GM19025 (cell line): ENCODE results near the gene IL7R.

Experiments
- ATAC-seq: cut with Tn5 transposase; IDR thresholded peaks from one replicate; pipeline ENCODE4 v1.9.1; 2021; ENCODE audit warnings: mild to moderate bottlenecking, low read depth, moderate library complexity; ENCODE audit not compliant: unreplicated experiment

The IL7R gene, protein sequence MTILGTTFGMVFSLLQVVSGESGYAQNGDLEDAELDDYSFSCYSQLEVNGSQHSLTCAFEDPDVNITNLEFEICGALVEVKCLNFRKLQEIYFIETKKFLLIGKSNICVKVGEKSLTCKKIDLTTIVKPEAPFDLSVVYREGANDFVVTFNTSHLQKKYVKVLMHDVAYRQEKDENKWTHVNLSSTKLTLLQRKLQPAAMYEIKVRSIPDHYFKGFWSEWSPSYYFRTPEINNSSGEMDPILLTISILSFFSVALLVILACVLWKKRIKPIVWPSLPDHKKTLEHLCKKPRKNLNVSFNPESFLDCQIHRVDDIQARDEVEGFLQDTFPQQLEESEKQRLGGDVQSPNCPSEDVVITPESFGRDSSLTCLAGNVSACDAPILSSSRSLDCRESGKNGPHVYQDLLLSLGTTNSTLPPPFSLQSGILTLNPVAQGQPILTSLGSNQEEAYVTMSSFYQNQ

DNA sequence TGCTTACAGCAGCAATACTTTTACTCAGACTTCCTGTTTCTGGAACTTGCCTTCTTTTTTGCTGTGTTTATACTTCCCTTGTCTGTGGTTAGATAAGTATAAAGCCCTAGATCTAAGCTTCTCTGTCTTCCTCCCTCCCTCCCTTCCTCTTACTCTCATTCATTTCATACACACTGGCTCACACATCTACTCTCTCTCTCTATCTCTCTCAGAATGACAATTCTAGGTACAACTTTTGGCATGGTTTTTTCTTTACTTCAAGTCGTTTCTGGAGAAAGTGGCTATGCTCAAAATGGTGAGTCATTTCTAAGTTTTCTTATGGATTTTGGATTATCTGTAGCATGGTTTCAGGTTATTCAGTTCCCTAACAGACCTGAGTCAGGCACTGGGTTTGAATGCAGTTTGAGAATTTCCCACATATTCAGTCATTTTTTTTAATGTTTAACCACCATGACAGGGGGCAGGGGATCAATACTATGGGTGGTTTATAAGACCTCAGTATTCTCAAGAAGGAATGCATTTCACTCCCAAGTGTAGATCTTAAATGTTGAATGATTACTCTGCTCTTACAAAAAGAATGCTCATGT lies at the start of gene IL7R:
IL7R (plus strand) TSS at position 127 of the 587 bp plus-strand sequence; CDS start at position 214, 87 bp downstream.
- no peak for ATAC-seq

DNA sequence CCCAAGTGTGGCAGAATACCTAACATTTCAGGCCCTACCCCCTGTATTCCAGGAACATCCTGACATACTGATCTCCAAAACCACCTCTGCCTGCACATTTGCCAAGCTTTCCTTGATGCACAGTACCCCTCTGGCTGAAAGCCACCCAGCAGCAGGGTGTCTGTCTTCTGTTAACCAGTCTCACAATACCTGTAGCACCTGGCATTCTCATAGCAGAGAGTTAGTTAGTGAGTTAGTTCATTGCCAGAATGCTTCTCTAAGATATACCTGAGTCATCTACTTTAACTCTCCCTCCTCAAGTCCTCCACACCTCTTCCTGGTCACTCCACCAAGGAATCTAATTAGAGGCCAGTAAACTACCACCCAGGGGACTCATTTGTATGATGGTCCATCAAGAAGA lies 46.1 kb upstream of the IL7R start:
- ATAC-seq: no peak

DNA sequence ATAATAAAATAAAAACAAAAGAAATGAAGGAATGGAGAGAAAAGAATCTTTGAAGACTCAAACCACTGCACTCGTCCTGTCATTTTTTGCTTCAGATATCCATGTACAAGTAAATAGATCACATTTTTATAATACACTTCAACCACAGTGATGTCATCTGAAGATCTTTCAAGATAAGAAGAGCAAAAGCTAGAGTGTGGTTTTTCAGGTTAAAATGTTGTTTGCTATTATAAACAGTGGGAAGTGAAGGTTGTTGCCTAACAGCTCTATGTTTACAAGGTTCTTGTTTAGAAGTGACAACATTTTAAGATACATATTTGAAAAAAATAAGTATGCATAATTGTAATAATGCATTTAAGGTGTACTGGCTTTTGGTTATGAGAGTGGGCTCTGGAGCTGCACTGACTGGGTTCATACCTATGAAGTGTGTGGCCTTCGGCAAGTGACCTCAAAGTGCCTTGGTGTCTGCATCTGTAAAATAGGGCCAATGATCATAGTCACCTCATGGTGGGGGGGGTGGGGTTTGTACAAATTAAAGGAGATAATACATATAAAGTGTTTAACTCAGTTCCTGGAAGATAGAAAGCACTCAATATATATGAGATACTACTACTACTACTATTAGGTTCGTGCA lies 45.5 kb upstream of the IL7R start:
- no peak for ATAC-seq

DNA sequence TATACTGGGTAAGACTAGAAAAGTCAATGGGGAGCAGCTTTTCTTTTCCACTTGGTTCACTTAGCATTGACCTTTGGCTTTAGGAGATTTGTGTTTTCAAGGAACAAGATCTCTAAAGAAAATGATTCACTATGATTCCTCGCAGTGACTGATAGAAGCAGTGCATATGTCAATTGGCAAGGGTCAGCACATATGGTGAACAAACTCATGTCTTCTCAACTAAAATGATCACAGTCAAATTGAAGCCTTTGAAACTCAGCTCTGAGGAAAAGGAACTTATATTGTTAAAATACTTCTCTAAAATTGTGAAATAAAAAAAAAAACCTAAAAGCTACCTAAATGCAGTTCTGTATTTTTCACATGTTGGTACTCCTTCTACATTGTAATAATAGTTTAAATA lies 43.2 kb upstream of the IL7R start:
- ATAC-seq: no peak

DNA sequence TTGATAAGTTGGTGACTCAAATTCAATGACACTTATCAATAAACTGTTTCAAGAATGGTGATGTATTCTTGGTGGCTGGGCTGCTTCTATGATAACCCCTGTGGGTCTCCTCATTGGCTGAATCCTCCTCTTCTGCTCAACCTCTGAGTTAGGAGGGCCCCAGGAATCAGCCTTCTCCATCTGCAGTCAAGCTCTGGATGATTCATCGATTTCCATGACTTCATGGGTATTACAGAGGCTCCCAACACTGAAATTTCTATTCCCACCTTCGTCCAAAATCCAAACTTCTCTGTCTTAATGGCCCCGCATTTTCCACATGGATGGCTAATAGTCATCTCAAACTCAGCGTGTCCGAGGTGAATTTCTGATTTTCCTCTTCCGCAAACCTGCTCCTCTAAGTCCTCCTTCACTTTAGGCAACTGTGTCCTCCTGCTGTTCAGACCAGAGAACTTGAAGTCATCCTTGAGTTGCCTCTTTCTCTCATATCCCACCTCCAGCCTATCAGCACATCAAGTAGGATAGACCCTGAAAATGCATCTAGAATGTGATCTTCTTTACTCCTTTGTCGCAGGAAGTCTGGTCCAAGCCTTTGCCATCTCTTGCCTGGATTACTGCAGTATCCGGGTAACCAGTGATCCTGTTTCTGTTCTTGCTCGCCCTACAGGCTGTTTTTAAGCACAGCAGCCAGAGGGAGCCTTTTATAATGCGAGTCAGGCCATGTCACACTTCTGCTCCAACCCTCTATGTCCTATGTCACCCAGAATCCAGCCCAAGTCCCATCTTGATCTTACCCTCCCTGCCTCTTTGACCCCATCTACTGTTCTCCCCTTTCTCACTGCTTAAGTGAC lies 41.4 kb upstream of the IL7R start:
- ATAC-seq: no peak

DNA sequence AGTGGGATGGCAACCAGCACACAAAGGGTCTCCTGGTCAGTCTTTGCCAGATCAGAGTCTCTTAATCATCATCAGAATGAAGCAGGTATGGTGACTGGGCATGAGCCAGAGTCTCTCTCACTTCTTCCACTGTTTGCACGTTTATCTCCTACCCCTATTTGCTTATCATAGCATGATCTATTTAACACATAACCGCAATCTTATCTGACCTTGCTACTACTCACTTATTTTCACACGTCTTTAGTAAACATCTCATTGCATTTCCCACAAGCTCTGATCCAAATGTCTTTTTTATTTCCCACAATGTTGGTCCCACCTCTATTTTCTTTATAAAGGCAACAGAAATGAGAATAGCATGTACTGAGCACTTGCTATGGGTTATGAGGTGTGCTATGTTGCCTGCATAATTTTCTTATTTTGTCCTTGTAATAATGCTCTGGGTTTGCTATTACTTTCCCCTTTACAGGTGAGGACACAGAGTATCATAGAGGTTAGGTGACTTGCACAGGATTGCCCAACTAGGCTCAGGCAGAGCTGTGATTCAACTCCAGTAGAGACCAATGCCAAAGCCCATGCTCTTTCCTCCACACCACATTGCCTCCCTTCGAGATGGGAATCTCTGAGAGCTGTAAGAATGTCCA lies 39.7 kb upstream of the IL7R start:
- no peak for ATAC-seq

DNA sequence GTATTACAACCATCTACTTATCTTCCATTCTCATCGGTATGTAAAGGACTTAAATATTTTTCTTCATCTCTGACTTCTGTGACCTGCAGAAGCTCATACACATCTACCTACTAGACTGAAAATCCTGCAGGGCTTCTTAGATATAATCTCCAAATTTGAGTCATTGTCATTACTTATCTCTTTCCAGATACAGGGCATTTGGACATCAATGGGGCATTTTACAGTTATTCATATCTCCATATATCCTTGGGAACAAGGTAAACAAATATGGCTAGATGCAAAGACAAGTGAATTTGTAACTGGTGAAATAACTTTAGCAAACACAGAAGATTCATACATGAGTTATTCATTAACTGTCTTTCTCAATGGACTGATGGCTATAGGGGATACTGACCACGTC lies 37.7 kb upstream of the IL7R start:
- no peak for ATAC-seq

DNA sequence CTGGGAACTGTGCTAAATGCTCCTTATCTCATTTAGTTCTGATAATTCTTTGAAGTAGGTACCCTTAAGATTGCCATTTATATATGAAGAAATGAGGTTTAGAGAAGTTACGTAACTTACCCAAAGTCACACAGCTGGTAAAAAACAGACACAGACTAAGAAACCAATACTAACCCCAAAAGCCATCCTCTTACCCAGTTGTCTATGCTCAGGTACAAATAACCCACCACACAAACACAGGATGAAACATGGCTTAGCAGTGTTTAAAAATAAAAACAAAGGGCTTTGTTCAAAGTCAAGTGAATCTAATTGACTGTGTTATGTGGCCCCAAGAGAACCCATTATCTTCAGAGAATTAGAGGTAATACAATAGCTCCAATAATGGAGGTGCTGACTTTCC lies 37.0 kb upstream of the IL7R start:
- ATAC-seq: no peak

DNA sequence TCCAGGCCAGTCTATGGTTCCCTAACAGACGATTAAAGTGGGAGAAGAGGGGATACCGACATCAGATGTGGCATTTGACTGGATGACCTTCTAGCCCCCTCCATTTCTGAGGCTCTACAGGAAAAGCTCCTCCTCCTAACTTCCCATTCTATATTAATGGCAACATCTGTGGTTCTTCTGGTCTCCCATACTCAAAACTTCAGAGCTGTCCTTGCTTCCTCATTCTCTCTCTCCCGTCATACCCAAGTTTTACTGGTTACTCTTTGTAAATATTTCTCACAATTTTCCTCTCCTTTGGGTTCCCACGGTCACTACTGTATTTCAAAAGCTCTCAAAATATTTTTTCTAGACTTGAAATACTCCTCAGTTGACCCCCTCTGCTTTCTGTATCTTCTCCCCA lies 36.0 kb upstream of the IL7R start:
- ATAC-seq: no peak

DNA sequence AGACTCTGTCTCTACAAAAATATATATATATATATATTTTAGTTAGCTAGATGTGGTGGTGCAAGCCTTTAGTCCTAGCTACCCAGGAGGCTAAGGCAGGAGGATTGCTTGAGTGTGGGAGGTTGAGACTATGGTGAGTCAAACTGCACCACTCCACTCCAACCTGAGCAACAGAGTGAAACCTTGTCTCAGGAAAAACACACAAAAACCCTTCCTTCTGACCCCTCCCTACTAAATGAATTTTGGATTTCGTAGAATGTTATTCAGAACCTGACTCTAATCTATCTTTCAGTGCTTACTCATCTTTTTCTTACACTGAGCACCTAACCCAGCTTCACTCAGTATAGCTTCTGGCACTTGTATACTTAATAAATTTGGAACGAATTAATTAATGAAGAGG lies 35.2 kb upstream of the IL7R start:
- no peak for ATAC-seq

DNA sequence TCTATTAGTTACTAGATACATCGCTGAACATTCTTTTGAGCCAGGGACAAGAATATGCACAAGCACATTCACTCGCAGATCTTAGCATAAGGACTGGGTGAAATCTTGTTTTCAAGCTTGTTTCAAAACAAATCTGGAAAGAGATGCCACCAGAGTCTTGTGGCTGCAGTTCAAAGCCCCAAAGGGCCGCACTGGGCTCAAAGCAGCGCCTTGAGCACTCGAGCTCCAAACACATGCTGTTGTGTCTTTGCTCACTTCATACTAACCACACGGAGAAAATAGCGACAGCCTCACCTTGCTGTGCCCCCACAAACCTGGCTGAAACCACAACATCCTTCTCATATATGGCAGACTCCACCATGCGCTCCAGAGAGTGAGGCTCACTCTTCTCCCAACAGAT lies 34.2 kb upstream of the IL7R start:
- no peak for ATAC-seq

DNA sequence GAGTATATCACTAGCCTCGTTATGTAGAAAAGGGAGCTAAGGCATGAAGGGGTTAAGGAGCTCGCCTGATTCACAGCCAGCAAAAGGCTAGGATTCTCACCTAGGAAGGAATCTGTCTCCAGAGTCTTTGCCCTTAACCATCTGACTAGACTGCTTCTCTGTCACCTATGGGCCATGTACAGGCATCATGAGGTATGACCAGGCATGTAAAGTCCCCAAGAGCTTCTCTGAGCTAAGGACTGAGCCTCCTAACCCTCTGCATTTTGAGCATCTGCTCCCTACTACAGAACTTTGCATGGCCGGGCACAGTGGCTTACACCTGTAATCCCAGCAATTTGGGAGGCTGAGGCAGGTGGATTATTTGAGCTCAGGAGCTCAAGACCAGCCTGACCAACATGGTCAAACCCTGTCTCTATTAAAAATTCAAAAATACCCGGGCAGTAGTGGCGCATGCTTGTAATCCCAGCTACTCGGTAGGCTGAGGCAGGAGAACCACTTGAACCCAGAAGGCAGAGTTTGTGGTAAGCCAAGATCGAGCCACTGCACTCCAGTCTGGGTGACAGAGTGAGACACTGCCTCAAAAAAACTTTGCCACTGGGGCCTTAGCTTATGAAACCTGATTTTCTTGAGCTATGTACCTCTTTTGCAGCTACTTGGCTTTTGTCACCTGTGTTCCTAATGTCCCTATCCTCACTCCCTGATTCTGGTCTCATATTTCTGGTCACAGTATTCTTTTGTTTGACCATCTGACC lies 33.2 kb upstream of the IL7R start:
- no peak for ATAC-seq

DNA sequence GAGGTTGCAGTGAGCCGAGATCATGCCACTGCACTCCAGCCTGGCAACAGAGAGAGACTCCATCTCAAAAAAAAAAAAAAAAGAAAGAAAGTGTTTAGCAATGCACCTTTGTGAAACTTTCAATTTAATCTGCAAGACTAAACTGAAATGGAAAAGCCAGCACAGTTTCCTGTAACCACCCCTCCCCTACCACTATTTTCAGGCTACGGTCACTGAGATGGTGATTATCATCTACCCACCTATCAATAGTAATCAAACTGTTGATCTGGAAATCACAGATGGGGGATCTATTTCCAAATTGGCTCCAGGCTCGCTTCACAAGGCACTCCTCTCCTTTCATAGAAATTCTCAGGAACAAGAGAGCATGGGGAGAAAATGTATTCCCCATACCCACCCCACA lies 30.6 kb upstream of the IL7R start:
- no peak for ATAC-seq

DNA sequence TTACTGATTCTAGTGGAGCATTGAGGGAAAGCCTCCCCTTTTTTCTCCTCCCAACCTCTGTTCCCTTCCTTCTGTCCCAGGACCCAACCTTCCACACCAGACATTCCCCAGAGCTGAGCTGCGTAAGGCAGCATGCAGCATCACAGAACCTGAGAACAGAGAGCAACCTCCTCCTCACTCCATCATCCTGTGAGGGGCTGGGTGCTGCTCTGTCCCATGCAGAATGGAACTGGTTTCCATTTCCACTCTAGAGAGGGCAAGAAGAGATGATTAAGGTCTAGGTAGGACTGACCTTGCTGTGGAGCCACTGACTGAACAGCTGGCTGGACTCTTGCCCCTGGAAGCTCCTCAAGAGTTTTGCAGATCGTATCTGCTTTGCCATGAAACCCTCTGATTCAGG lies 30.1 kb upstream of the IL7R start:
- no peak for ATAC-seq

DNA sequence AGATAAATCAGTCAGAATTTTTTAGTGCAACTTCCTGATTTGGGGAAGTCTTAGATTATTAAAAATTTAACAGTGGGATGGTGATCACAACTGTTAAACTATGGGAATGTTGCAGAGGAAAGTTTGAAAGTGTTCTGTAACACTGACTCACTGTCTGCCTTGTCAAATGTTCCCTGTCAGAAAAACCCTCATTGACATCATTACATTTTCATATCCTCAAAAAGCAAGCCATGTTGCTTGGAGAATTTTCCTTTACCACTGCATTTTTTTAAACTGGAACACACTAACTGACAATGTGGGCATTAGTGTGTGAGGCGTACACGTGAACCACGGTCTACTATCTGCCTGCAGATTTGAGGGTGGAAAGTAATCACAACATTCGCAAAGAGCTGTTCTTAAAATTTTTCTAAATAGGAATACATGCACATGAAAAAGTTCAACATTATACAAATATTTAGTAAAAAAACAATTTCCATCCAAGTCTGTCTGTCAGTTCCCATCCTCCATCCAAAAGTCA lies 28.6 kb upstream of the IL7R start:
- ATAC-seq: no peak

DNA sequence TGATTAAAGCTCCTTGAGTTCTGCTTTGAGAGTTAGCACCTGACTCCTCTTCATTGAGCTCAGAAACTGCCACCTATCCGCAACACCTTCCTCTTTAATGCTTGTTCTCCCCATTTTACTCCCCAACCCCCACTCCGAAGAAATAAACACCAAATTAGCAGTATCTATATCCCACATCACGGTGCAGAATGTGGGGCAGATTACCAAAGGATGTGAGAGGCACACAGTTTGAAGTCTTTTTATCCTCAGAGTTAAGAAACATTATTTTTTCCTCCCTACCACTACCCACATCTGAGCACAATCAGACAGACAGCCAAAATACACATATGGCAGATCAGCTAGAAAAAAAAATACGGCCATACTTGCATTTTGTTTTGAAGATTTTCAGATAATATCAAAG lies 26.1 kb upstream of the IL7R start:
- no peak for ATAC-seq

DNA sequence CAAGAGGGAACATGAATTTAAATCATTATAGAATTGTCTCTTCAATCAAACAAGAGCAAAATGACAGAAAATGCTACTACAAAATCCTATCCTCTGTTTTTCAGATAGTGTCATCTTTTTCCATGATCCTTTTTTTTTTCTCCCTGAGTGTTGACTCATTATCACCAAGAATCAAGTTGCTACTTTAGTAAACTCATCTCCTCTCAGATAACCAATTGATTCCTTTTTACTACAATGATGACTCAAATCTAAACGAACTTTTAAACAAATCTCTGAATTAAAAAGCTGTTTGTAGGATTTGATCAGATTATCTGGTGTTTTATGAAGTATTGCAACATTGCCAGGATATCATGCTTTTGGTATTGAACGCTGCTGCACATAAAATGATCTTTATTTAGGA lies 23.9 kb upstream of the IL7R start:
- no peak for ATAC-seq

DNA sequence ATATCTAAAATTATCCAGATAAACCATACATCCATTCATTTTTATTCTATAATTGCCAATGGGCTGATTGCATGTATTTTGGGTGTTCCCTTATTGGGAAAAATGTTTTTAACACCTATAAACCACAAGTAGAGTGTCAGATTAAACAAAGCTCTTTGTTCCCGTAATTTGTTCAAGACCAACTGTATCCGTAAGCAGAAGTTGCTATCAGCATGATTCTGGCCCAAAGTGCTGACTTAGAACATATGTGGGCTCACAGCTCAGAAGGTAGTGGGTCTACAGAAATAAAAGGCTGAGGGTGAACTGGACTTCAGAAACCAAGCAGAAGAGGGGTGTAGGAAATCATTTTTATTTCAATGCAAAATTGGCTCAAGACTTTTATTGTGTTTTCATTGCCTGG lies 23.5 kb upstream of the IL7R start:
- no peak for ATAC-seq
